GM19328 (cell line): ENCODE results near the gene CFAP20DC.

Source experiments
- ATAC-seq: cut with Tn5 transposase; IDR thresholded peaks from one replicate; pipeline ENCODE4 v1.9.1; 2021; ENCODE audit warnings: mild to moderate bottlenecking, moderate library complexity; ENCODE audit not compliant: unreplicated experiment

CFAP20DC gene

GRCh38 chr3:59027607-59028006 is 22.2 kb downstream of the CFAP20DC start:
- no peak for ATAC-seq

- ATAC-seq: no peak
These were observed 26.2 kb downstream of the CFAP20DC start for GRCh38 chr3:59023612-59024011.

GRCh38 chr3:59017617-59017984 is 32.2 kb downstream of the CFAP20DC start:
- no peak for ATAC-seq

- ATAC-seq: no peak
These were observed 32.8 kb downstream of the CFAP20DC start for GRCh38 chr3:59016930-59017616.

- ATAC-seq: no peak
These were observed 36.2 kb downstream of the CFAP20DC start for GRCh38 chr3:59013611-59014010.

- no peak for ATAC-seq
These were observed 42.9 kb downstream of the CFAP20DC start for GRCh38 chr3:59006634-59007517.

GRCh38 chr3:59001675-59002074 is 48.1 kb downstream of the CFAP20DC start:
- no peak for ATAC-seq

GRCh38 chr3:58999774-59000160 is 50.1 kb downstream of the CFAP20DC start:
- ATAC-seq: no peak

GRCh38 chr3:58999134-58999773 is 50.6 kb downstream of the CFAP20DC start:
- no peak for ATAC-seq

GRCh38 chr3:58998476-58999117 is 51.2 kb downstream of the CFAP20DC start:
- ATAC-seq: no peak

GRCh38 chr3:58996730-58997129 is 53.1 kb downstream of the CFAP20DC start:
- ATAC-seq: no peak

- ATAC-seq: no peak
These were observed 55.0 kb downstream of the CFAP20DC start for GRCh38 chr3:58994746-58995330.

GRCh38 chr3:58993547-58993946 is 56.3 kb downstream of the CFAP20DC start:
- ATAC-seq: no peak

GRCh38 chr3:58991623-58992022 is 58.2 kb downstream of the CFAP20DC start:
- ATAC-seq: no peak

- ATAC-seq: no peak
These were observed 58.8 kb downstream of the CFAP20DC start for GRCh38 chr3:58991026-58991425.

- no peak for ATAC-seq
These were observed 59.9 kb downstream of the CFAP20DC start for GRCh38 chr3:58989955-58990354.

GRCh38 chr3:58989163-58989562 is 60.7 kb downstream of the CFAP20DC start:
- ATAC-seq: no peak

- no peak for ATAC-seq
These were observed 61.8 kb downstream of the CFAP20DC start for GRCh38 chr3:58988041-58988440.

- no peak for ATAC-seq
These were observed 63.2 kb downstream of the CFAP20DC start for GRCh38 chr3:58986654-58987053.

- no peak for ATAC-seq
These were observed 70.0 kb downstream of the CFAP20DC start for GRCh38 chr3:58979840-58980239.

GRCh38 chr3:58973796-58974195 is 76.0 kb downstream of the CFAP20DC start:
- no peak for ATAC-seq
